ENCODE measurements around the gene PRKAR2A.
A peak's percentile ranks its signal among the peaks of the same experiment; 100 is the strongest.
"Not testable (repeated sequence)": the region's sequence is repeated elsewhere in the genome, so short reads cannot be mapped to it uniquely, and the experiment has no call there.

PRKAR2A gene

DNA sequence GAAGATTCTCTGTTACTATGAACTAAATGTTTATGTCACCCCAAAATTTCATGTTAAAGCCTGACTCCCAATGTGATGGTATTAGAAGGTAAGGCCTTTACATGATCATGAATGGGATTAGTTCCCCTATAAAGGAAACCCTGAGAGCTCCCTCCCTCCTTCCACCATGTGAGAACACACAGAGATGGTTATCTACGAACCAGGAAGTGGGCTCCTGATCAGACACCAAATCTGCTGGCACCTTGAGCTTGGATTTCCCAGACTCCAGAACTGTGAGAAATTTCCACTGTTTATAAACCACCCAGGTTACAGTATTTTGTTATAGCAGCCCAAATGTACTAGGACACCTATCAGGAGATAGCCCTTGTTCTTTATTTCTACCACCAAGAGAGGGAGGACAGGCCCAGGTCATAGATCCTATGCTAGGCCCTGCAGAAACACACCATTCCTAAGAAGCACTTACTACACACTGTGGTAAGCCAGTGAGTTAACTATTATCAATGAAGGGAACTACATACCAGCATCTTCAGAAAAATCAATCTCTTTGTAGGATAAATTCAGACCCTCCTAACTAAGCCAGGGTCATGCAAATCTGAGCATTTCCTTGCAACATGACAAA, 59.0 kb downstream of the PRKAR2A start:
- TF ChIP-seq, protein P1, sequence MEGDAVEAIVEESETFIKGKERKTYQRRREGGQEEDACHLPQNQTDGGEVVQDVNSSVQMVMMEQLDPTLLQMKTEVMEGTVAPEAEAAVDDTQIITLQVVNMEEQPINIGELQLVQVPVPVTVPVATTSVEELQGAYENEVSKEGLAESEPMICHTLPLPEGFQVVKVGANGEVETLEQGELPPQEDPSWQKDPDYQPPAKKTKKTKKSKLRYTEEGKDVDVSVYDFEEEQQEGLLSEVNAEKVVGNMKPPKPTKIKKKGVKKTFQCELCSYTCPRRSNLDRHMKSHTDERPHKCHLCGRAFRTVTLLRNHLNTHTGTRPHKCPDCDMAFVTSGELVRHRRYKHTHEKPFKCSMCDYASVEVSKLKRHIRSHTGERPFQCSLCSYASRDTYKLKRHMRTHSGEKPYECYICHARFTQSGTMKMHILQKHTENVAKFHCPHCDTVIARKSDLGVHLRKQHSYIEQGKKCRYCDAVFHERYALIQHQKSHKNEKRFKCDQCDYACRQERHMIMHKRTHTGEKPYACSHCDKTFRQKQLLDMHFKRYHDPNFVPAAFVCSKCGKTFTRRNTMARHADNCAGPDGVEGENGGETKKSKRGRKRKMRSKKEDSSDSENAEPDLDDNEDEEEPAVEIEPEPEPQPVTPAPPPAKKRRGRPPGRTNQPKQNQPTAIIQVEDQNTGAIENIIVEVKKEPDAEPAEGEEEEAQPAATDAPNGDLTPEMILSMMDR (IDR thresholded peaks at IDR 0.05; ENCODE audit: control insufficient read depth, insufficient read depth, low read depth, low read length, missing control alignments): no peak
- DNase-seq (ENCODE audit: low read depth): no peak
- no peak overlapping the region for H3K4me3 ChIP-seq (ENCODE audit: control insufficient read depth, low read depth, low read length)

DNA sequence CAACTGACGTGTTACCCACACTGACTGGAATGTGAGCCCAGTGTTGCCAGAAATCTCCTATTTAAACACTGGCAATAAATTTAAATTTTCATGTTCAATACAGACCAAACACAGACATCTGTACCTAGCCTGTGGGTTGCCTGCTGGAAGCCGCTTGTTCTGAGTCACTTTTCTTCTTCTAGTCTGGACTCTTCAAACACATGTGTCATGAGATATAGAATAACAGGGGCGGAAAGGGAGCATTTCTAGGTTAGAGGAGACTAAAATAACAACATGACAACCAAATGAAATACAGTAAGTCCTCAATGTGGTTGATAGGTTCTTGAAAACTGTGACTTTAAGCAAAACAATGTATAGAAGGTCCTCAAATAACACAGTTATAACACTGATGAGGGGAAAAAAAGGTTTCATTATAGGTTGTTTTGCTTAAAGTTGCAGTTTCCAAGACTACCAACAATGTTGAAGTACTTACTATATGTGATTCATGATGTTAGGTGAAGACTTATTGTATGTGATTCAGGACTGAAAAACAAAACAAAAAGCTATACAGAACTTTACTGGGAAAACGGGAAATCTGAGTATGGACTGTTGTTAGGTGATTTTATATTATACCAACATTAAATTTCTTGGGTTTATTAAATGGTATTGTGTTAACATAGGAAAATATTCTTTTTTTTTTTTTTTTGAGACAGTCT, 63.1 kb downstream of the PRKAR2A start:
- TF ChIP-seq, protein P1 (IDR thresholded peaks at IDR 0.05; ENCODE audit: control insufficient read depth, insufficient read depth, low read depth, low read length, missing control alignments): no peak
- peak; percentile 32 for DNase-seq (ENCODE audit: low read depth)
- H3K4me3 ChIP-seq (ENCODE audit: control insufficient read depth, low read depth, low read length): no peak overlapping the region

DNA sequence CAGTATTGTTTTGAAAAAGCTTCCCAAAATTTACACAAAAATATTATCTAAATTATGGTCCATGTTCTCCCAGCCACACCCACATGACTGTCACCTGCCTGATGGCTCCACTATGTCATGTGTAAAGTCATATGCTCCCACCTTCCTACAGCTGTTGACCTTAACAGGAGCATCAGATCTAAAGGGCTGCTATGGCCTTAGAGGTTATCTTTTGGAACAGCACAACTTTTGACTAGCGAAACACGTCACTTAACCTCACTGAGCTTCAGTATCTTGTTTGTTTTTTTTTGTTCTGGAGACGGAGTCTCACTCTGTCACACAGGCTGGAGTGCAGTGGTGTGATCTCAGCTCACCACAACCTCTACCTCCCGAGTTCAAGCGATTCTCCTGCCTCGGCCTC, 64.4 kb downstream of the PRKAR2A start:
- TF ChIP-seq, protein P1 (IDR thresholded peaks at IDR 0.05; ENCODE audit: control insufficient read depth, insufficient read depth, low read depth, low read length, missing control alignments): no peak
- DNase-seq (ENCODE audit: low read depth): no peak
- no peak overlapping the region for H3K4me3 ChIP-seq (ENCODE audit: control insufficient read depth, low read depth, low read length)

DNA sequence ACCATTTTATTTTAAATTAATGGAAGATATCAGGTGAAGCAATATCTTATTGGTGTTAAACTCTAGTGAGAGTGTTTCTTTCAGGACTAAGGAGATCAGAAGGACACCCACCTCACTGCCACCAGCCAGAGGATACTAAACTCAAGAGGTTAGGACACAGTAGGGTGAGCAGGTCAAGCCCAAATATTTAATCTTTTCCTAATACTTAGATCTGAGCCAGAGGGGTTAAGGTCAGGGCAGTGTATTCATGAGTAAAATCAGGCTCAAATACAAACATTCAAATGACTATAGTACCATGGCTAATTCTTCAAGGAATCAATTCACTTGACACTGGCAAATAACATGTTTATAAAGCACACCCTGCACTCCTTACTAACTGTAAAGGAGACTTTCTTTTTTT, 65.6 kb downstream of the PRKAR2A start:
- TF ChIP-seq, protein P1 (IDR thresholded peaks at IDR 0.05; ENCODE audit: control insufficient read depth, insufficient read depth, low read depth, low read length, missing control alignments): no peak
- H3K4me3 ChIP-seq (ENCODE audit: control insufficient read depth, low read depth, low read length): no peak overlapping the region
- DNase-seq (ENCODE audit: low read depth): no peak

DNA sequence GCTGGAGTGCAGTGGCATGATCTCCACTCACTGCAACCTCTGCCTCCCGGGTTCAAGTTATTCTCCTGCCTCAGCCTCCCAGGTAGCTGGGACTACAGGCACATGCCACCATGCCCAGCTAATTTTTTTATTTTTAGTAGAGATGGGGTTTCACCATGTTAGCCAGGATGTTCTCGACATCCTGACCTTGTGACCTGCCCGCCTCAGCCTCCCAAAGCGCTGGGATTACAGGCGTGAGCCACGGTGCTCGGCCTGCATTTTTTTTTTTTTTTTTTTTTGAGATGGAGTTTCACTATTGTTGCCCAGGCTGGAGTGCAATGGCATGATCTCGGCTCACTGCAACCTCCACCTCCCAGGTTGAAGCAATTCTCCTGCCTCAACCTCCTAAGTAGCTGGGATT, 69.1 kb downstream of the PRKAR2A start:
- H3K4me3 ChIP-seq (ENCODE audit: control insufficient read depth, low read depth, low read length); DNase-seq (ENCODE audit: low read depth): not testable (repeated sequence)

DNA sequence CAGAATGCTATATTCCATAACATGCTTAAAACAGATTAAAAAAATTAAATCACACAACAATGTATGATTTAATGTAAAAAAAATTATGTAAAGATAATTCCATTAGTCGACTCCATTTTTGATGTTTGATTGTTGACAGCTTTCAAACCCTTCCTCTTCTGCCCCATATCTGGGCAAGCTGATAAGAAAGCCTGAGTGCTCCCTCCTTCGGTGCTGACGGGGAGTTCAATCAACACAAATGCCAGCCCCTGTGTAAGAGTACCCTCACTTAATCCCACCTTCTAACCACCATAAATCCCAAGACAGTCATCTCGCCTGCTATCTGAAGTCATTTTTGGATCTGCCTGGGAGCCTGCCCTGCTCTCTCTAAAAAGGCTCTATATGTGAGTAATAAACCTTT, 70.8 kb downstream of the PRKAR2A start:
- DNase-seq (ENCODE audit: low read depth): no peak
- TF ChIP-seq, protein P1 (IDR thresholded peaks at IDR 0.05; ENCODE audit: control insufficient read depth, insufficient read depth, low read depth, low read length, missing control alignments): no peak
- no peak overlapping the region for H3K4me3 ChIP-seq (ENCODE audit: control insufficient read depth, low read depth, low read length)

DNA sequence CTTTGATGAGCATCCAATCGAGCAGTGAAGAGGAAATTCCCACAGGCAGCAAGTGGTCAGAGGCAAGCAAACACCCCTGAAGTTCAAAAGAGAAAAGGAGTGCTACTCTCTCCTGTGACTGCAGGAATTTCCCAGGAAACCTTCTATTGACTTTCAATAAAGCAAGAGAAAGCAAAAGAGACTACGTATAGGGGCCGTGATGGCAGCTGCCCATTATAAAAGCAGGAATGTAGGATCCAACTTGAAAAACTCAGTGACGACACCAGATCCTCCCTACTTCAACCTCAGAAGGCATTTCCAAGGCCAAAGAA, 77.5 kb downstream of the PRKAR2A start:
- H3K4me3 ChIP-seq (ENCODE audit: control insufficient read depth, low read depth, low read length): no peak overlapping the region
- TF ChIP-seq, protein P1 (IDR thresholded peaks at IDR 0.05; ENCODE audit: control insufficient read depth, insufficient read depth, low read depth, low read length, missing control alignments): no peak
- no peak for DNase-seq (ENCODE audit: low read depth)
